Placental pericyte (primary cell): ENCODE data around the gene CREBRF. TPM values are rescaled to one million over a fixed set of nuclear protein-coding genes. Genes with fewer than 3 reads are reported as not detected.

Experiments
- small RNA-seq: library from RNA; depleted of rRNA; stranded (forward); fragments of <200 nt; gene quantifications from one replicate; pipeline ENCODE3, GENCODE V24; 2012; ENCODE audit warnings: low replicate concordance
- total RNA-seq: library from RNA; depleted of rRNA; stranded (reverse); fragments of >200 nt; gene quantifications from 2 replicates; pipeline ENCODE4 v1.2.3, GENCODE V29; 2012

The CREBRF gene
- total RNA-seq, result 9.0 and 18.8 TPM in 2 replicates

DNA sequence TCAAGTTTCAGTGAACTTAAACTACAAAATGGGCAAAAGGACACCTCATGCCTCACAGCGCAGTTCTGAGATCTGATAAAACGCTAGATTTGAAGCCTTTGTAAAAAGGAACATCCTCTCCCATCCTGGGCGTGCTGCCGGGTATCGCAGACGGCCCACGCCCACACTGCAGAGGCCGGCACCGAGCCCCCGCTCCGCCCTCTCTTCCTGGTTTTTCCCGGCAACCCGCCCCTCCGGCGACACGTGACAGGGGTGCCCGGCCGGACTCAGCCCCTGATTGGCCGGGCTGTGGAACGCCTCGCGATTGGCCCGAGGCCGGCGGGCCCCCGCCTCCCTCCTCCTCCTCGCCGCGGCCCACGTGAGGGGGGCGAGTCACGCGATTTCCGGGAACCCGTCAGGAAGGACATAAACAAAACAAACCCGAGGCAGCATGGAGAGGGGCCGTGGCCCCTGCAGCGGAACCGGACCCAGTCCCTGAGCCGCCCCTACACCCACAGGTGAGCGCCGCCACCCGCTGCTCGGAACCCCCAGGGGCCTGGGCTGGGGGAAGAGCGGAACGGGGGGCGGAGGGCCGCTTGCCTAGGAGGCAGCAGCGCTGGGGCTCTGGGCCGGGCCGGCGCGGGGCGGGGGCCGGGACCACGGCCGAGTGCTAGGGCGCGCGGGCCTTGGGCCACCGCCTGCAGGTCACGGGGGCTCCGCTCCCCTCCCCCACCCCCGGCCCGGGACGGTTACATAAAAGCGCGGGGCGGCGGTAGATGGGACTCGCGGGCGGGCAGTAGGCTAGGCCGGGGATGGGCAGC lies at the start of gene CREBRF:
CREBRF (plus strand) TSS at position 370 of the 800 bp plus-strand sequence. CDS start 24,424 bp downstream, outside the sequence.

GRCh38 chr5:173144200-173145176 lies 88.3 kb downstream of the CREBRF start, which contains the start of gene BNIP1:
BNIP1 (plus strand) TSS chr5:173144531; CDS start chr5:173144546, 15 bp downstream.

Small RNAs within 50 kb of the gene (small RNA-seq; reads per million reads assigned to genes)
- gene RF00019 (not detected), gene SNORA74B (553 reads per million, percentile 99 among the genes with 10 or more reads in this experiment)

Other genes with a start within 250 kb of the CREBRF start
- gene ERGIC1, start 222.1 kb upstream of the CREBRF start, total RNA-seq, result 73.3 and 166 TPM in 2 replicates
- gene RPL26L1, start 96.9 kb upstream of the CREBRF start, total RNA-seq, result 33.6 and 34.4 TPM in 2 replicates
- gene ATP6V0E1, start 72.6 kb upstream of the CREBRF start, total RNA-seq, result 117 and 149 TPM in 2 replicates
- 13.3 and 19.5 TPM in 2 replicates for gene BNIP1, start 88.2 kb downstream of the CREBRF start, total RNA-seq
- 3.1 and 10.6 TPM in 2 replicates for gene NKX2-5, start 178.9 kb downstream of the CREBRF start, total RNA-seq